ENCODE results near the gene ELK1. TPM values are rescaled to one million over a fixed set of nuclear protein-coding genes. Genes with fewer than 3 reads are reported as not detected.

The ELK1 gene, protein sequence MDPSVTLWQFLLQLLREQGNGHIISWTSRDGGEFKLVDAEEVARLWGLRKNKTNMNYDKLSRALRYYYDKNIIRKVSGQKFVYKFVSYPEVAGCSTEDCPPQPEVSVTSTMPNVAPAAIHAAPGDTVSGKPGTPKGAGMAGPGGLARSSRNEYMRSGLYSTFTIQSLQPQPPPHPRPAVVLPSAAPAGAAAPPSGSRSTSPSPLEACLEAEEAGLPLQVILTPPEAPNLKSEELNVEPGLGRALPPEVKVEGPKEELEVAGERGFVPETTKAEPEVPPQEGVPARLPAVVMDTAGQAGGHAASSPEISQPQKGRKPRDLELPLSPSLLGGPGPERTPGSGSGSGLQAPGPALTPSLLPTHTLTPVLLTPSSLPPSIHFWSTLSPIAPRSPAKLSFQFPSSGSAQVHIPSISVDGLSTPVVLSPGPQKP
- total RNA-seq (10 to 100 TPM; 23.7 to 35.3 (median 29.7) TPM), polyA plus RNA-seq (10 to 100 TPM in 1 of 2 donors, 1 to 10 TPM in 1; 9.9 to 67.2 TPM)
- long read RNA-seq, donor 1, partial matches to known transcripts, result 13 of 22 reads
- long read RNA-seq, donor 1, other reads (novel, unspliced or antisense), result 7 of 22 reads
- long read RNA-seq, donor 2, transcript ELK1-201 (6 exons, 2,695 nt), result major isoform, 19 of 79 reads
- long read RNA-seq, donor 2, transcript ELK1-203 (7 exons, 2,258 nt), result major isoform, 19 of 79 reads
- long read RNA-seq, donor 2, partial matches to known transcripts, result 38 of 79 reads
- long read RNA-seq, donor 2, other reads (novel, unspliced or antisense), result 3 of 79 reads
- long read RNA-seq, donor 3, transcript ELK1-201 (6 exons, 2,695 nt), result major isoform, 5 of 41 reads
- long read RNA-seq, donor 3, partial matches to known transcripts, result 21 of 41 reads
- long read RNA-seq, donor 3, other reads (novel, unspliced or antisense), result 10 of 41 reads

DNA sequence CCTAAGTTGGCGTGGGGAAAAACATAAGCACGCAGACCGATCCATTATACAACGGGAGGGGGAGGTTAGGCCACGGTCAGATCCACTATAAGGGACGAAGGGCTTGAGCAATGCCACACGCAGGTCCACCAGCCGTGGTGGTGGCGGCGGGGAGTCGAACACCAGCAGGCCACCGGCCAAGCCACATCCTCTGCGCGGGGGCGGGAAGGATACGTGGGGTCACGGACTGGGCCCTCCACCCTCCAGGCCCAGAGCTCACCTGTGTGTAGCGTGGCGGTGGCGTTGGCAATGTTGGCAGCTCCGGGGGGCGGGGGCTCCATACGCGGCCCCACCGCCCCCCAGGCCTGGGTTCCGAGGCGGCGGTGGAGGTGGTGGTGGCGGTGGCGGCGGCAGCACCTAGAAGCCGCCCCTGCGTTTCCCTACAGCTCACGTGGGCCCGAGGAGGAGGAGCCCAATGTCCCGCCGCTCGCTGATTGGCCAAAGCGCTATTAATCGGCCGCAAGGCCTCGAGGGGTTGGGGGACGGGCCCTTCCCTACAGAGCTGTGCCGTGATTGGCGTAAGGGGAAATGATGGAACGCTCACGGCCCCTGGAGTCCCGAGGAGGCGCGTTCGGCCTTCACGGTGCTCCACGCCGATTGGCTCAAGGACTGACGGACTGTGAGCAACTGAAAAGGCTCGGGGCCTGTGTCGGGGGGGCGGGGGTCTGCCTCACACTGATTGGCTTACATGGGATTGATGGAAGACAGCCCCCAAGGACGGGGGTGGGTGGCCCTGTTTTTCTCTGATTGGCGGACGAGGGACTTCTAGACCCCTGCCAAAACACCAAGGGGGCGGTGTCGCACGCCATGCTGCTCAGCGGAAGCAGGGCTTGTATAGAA, at the start of gene ELK1:
Gene ELK1, minus strand, starts transcription at position 400 of the 879 bp plus-strand sequence. CDS start 9,122 bp downstream, outside the sequence.
- peak; percentile 93 to 97 (median 95) for DNase-seq
- Histone ChIP-seq H3K27me3 (peaks cover 0 to 4% (median 0%) of the 10 kb centered on the region in 9 donors), H3K9me3 (no peaks in the 10 kb centered on the region), H3K4me1 (peaks cover 0 to 17% (median 6%) of the 10 kb centered on the region in 12 donors), H3K4me3 (peak within 1 kb of the TSS; percentile 39 to 90 (median 70)), H3K36me3 (peaks cover 0 to 28% (median 11%) of the 10 kb centered on the region in 9 donors), H3K27ac (peak within 1 kb of the TSS; percentile 47 to 93 (median 82))
- intact Hi-C loops (cut with DNase I), result loop anchor here in 6 of 10 donors (5.0 to 10.0 kb wide), 4 partner anchors 184 to 458 kb away; partner anchors contain the start of genes UBA1 (in 3 of the 6) and ZNF81 (in 1 of the 6)
- peak; percentile 94 to 98 (median 97) for ATAC-seq
- TF ChIP-seq, protein P1, sequence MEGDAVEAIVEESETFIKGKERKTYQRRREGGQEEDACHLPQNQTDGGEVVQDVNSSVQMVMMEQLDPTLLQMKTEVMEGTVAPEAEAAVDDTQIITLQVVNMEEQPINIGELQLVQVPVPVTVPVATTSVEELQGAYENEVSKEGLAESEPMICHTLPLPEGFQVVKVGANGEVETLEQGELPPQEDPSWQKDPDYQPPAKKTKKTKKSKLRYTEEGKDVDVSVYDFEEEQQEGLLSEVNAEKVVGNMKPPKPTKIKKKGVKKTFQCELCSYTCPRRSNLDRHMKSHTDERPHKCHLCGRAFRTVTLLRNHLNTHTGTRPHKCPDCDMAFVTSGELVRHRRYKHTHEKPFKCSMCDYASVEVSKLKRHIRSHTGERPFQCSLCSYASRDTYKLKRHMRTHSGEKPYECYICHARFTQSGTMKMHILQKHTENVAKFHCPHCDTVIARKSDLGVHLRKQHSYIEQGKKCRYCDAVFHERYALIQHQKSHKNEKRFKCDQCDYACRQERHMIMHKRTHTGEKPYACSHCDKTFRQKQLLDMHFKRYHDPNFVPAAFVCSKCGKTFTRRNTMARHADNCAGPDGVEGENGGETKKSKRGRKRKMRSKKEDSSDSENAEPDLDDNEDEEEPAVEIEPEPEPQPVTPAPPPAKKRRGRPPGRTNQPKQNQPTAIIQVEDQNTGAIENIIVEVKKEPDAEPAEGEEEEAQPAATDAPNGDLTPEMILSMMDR (IDR thresholded peaks at IDR 0.05), result peak in 2 of 12 donors; percentile 18 to 30
- TF ChIP-seq POLR2A (IDR thresholded peaks at IDR 0.05), result peak in 1 of 2 donors; percentile 39
- 1 to 56% (median 26%) methylated on average over 46 to 65 of the region's 65 CpGs for WGBS, 4 donors

DNA sequence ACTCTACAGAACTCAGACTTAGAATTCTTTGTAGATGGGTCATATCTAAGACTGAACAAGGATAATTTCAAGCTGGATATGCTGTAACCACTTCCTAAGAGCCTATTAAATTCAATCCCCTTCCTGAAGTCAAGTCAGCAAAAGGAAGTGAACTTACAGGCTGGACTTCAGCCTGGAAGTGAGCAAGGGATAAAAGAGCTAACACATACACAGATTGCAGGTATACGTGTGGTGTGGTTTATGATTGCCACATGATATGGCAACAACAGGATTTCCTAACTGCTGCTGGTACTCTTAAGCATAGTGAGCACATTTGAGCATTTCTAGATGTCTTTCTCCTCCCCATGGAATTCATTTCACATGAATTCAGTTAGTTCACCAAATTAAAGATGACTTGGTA, 46.8 kb upstream of the ELK1 start:
- no peak overlapping the region for H3K4me3 ChIP-seq
- peaks cover 0 to 10% (median 0%) of the 10 kb centered on the region in 12 donors for H3K9me3 ChIP-seq
- H3K27me3 ChIP-seq, result peaks cover 0 to 14% (median 0%) of the 10 kb centered on the region in 9 donors
- H3K27ac ChIP-seq, result no peak overlapping the region
- H3K36me3 ChIP-seq, result no peaks in the 10 kb centered on the region
- TF ChIP-seq, protein P1 (IDR thresholded peaks at IDR 0.05), result no peak
- no peak for TF ChIP-seq POLR2A (IDR thresholded peaks at IDR 0.05)
- WGBS, 4 donors, result 50 to 64% (median 54%) methylated on average over 1 of the region's 1 CpG
- intact Hi-C loops (cut with DNase I), result no loop called here
- no peak for DNase-seq
- H3K4me1 ChIP-seq, result no peaks in the 10 kb centered on the region
- no peak for ATAC-seq

DNA sequence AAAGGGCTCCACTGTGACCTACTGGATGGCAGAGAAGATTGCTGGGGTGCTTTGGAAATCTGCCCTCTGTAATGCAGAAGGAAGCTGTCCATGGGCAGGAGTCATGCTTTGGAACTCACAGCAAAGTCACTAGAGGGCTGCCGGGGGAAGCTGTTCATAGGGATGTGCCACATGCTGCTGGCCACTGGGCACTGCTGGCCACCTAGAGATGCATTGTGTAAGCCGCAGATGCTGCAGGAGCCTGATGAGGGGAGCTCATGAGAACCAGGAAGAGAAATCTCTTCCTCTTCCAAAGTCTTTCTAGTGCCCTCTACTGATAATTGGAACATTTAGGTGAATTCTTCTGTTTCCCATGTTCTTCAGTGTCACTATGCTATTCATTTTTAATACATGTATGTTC, 39.8 kb upstream of the ELK1 start:
- Histone ChIP-seq H3K27me3 (peaks cover 0 to 8% (median 0%) of the 10 kb centered on the region in 9 donors), H3K36me3 (no peaks in the 10 kb centered on the region), H3K4me1 (no peaks in the 10 kb centered on the region), H3K4me3 (no peak overlapping the region), H3K9me3 (no peaks in the 10 kb centered on the region), H3K27ac (no peak overlapping the region)
- DNase-seq, result no peak
- intact Hi-C loops (cut with DNase I), result no loop called here
- WGBS, 4 donors, result 46 to 73% (median 59%) methylated on average over 2 of the region's 2 CpGs
- TF ChIP-seq POLR2A (IDR thresholded peaks at IDR 0.05), result no peak
- TF ChIP-seq, protein P1 (IDR thresholded peaks at IDR 0.05), result no peak
- ATAC-seq, result no peak
